ENCODE results near the gene SOX6. TPM values are rescaled to one million over a fixed set of nuclear protein-coding genes. Genes with fewer than 3 reads are reported as not detected.
A peak's percentile ranks its signal among the peaks of the same experiment; 100 is the strongest.

SOX6 gene
- total and polyA plus RNA-seq, 2 experiments from 2014 or later = 0.03 to 0.66 TPM

- Histone ChIP-seq H3K27me3 (ENCODE audit: insufficient read depth) (no peaks in the 10 kb centered on the region), H3K27ac (ENCODE audit: low read depth) (no peak overlapping the region), H3F3A (replicated peaks; ENCODE audit: low read depth) (no peaks in the 10 kb centered on the region), H3K4me1 (ENCODE audit: insufficient read depth) (no peaks in the 10 kb centered on the region), H4K20me1 (replicated peaks; ENCODE audit: insufficient read depth) (no peaks in the 10 kb centered on the region), H3K9me2 (ENCODE audit: insufficient read depth) (no peaks in the 10 kb centered on the region), H3K79me2 (replicated peaks; ENCODE audit: insufficient read depth) (no peaks in the 10 kb centered on the region), H2AFZ (no peak overlapping the region), H3K4me2 (no peak overlapping the region), H3K4me3 (no peak overlapping the region), H3K36me3 (ENCODE audit: insufficient read depth) (no peaks in the 10 kb centered on the region)
- H3K9me3 Mint-ChIP-seq = no peaks in the 10 kb centered on the region
- no peak overlapping the region for H3K4me3 Mint-ChIP-seq
- ATAC-seq (no peak), DNase-seq (ENCODE audit: low spot score) (no peak)
- TF ChIP-seq, protein P1, sequence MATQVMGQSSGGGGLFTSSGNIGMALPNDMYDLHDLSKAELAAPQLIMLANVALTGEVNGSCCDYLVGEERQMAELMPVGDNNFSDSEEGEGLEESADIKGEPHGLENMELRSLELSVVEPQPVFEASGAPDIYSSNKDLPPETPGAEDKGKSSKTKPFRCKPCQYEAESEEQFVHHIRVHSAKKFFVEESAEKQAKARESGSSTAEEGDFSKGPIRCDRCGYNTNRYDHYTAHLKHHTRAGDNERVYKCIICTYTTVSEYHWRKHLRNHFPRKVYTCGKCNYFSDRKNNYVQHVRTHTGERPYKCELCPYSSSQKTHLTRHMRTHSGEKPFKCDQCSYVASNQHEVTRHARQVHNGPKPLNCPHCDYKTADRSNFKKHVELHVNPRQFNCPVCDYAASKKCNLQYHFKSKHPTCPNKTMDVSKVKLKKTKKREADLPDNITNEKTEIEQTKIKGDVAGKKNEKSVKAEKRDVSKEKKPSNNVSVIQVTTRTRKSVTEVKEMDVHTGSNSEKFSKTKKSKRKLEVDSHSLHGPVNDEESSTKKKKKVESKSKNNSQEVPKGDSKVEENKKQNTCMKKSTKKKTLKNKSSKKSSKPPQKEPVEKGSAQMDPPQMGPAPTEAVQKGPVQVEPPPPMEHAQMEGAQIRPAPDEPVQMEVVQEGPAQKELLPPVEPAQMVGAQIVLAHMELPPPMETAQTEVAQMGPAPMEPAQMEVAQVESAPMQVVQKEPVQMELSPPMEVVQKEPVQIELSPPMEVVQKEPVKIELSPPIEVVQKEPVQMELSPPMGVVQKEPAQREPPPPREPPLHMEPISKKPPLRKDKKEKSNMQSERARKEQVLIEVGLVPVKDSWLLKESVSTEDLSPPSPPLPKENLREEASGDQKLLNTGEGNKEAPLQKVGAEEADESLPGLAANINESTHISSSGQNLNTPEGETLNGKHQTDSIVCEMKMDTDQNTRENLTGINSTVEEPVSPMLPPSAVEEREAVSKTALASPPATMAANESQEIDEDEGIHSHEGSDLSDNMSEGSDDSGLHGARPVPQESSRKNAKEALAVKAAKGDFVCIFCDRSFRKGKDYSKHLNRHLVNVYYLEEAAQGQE (IDR thresholded peaks at IDR 0.05; ENCODE audit: unreplicated experiment) = no peak
- TF ChIP-seq POLR2AphosphoS5 (IDR thresholded peaks at IDR 0.05; ENCODE audit: low read depth) (no peak), ZNF114 (CRISPR knock-in tag; IDR thresholded peaks at IDR 0.05) (no peak), NANOG (IDR thresholded peaks at IDR 0.05; ENCODE audit: borderline replicate concordance) (no peak)
- TF ChIP-seq, protein P2, sequence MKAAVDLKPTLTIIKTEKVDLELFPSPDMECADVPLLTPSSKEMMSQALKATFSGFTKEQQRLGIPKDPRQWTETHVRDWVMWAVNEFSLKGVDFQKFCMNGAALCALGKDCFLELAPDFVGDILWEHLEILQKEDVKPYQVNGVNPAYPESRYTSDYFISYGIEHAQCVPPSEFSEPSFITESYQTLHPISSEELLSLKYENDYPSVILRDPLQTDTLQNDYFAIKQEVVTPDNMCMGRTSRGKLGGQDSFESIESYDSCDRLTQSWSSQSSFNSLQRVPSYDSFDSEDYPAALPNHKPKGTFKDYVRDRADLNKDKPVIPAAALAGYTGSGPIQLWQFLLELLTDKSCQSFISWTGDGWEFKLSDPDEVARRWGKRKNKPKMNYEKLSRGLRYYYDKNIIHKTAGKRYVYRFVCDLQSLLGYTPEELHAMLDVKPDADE (IDR thresholded peaks at IDR 0.05) = no peak
- H3K27me3 Mint-ChIP-seq (ENCODE audit: insufficient read depth, low read depth, poor library complexity) = no peaks in the 10 kb centered on the region
- no peaks in the 10 kb centered on the region for H3K36me3 Mint-ChIP-seq (ENCODE audit: low read depth)
- peaks cover 11% of the 10 kb centered on the region; the same call in 2 of the 3 replicates for H3K4me1 Mint-ChIP-seq
- peak overlapping the region; percentile 74; the same call in 1 of the 2 replicates for H3K27ac Mint-ChIP-seq
Measured at GRCh38 chr11:16226245-16226644, 130.1 kb downstream of the SOX6 start.

DNA sequence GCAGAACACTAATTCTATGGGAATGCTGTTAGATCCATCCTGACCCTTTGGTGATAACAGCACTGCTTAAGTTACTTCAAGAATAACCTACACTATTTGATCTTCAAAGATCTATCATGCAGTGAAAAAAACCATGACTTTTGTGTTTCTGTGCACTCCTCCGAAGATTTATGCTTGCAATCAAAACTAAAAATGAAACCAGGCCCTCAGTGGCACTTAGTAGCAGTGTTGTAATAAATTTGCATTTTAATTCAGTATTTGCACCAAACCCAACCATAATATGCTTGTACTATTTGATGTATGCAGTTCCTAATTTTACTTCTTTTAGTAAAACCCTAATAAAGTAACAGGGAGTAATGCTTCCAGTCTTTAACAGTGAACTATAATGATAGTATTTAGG is 130.7 kb downstream of the SOX6 start:
- H4K20me1 ChIP-seq (replicated peaks; ENCODE audit: insufficient read depth) = no peaks in the 10 kb centered on the region
- H3K27ac ChIP-seq (ENCODE audit: low read depth) = no peak overlapping the region
- H3K27me3 Mint-ChIP-seq (ENCODE audit: insufficient read depth, low read depth, poor library complexity) = no peaks in the 10 kb centered on the region
- no peaks in the 10 kb centered on the region for H3K27me3 ChIP-seq (ENCODE audit: insufficient read depth)
- H3K9me2 ChIP-seq (ENCODE audit: insufficient read depth) = no peaks in the 10 kb centered on the region
- no peak overlapping the region for H3K27ac Mint-ChIP-seq
- no peak overlapping the region for H2AFZ ChIP-seq
- DNase-seq (ENCODE audit: low spot score) (no peak), ATAC-seq (no peak)
- no peaks in the 10 kb centered on the region for H3K79me2 ChIP-seq (replicated peaks; ENCODE audit: insufficient read depth)
- no peaks in the 10 kb centered on the region for H3K9me3 Mint-ChIP-seq
- H3K4me1 Mint-ChIP-seq = peaks cover 13% of the 10 kb centered on the region
- H3K4me3 ChIP-seq = no peak overlapping the region
- H3K4me1 ChIP-seq (ENCODE audit: insufficient read depth) = peaks cover 4% of the 10 kb centered on the region; the same call in 1 of the 2 replicates
- H3K36me3 Mint-ChIP-seq (ENCODE audit: low read depth) = no peaks in the 10 kb centered on the region
- H3K4me2 ChIP-seq = no peak overlapping the region
- H3F3A ChIP-seq (replicated peaks; ENCODE audit: low read depth) = no peaks in the 10 kb centered on the region
- no peaks in the 10 kb centered on the region for H3K36me3 ChIP-seq (ENCODE audit: insufficient read depth)
- H3K4me3 Mint-ChIP-seq = no peak overlapping the region
- no peak for TF ChIP-seq CREB1 (CRISPR knock-in tag; IDR thresholded peaks at IDR 0.05; ENCODE audit: low read depth)
- TF ChIP-seq JUNB (IDR thresholded peaks at IDR 0.05; ENCODE audit: unreplicated experiment) = no peak
- no peak for TF ChIP-seq NANOG (IDR thresholded peaks at IDR 0.05; ENCODE audit: borderline replicate concordance)
- TF ChIP-seq, protein P3, sequence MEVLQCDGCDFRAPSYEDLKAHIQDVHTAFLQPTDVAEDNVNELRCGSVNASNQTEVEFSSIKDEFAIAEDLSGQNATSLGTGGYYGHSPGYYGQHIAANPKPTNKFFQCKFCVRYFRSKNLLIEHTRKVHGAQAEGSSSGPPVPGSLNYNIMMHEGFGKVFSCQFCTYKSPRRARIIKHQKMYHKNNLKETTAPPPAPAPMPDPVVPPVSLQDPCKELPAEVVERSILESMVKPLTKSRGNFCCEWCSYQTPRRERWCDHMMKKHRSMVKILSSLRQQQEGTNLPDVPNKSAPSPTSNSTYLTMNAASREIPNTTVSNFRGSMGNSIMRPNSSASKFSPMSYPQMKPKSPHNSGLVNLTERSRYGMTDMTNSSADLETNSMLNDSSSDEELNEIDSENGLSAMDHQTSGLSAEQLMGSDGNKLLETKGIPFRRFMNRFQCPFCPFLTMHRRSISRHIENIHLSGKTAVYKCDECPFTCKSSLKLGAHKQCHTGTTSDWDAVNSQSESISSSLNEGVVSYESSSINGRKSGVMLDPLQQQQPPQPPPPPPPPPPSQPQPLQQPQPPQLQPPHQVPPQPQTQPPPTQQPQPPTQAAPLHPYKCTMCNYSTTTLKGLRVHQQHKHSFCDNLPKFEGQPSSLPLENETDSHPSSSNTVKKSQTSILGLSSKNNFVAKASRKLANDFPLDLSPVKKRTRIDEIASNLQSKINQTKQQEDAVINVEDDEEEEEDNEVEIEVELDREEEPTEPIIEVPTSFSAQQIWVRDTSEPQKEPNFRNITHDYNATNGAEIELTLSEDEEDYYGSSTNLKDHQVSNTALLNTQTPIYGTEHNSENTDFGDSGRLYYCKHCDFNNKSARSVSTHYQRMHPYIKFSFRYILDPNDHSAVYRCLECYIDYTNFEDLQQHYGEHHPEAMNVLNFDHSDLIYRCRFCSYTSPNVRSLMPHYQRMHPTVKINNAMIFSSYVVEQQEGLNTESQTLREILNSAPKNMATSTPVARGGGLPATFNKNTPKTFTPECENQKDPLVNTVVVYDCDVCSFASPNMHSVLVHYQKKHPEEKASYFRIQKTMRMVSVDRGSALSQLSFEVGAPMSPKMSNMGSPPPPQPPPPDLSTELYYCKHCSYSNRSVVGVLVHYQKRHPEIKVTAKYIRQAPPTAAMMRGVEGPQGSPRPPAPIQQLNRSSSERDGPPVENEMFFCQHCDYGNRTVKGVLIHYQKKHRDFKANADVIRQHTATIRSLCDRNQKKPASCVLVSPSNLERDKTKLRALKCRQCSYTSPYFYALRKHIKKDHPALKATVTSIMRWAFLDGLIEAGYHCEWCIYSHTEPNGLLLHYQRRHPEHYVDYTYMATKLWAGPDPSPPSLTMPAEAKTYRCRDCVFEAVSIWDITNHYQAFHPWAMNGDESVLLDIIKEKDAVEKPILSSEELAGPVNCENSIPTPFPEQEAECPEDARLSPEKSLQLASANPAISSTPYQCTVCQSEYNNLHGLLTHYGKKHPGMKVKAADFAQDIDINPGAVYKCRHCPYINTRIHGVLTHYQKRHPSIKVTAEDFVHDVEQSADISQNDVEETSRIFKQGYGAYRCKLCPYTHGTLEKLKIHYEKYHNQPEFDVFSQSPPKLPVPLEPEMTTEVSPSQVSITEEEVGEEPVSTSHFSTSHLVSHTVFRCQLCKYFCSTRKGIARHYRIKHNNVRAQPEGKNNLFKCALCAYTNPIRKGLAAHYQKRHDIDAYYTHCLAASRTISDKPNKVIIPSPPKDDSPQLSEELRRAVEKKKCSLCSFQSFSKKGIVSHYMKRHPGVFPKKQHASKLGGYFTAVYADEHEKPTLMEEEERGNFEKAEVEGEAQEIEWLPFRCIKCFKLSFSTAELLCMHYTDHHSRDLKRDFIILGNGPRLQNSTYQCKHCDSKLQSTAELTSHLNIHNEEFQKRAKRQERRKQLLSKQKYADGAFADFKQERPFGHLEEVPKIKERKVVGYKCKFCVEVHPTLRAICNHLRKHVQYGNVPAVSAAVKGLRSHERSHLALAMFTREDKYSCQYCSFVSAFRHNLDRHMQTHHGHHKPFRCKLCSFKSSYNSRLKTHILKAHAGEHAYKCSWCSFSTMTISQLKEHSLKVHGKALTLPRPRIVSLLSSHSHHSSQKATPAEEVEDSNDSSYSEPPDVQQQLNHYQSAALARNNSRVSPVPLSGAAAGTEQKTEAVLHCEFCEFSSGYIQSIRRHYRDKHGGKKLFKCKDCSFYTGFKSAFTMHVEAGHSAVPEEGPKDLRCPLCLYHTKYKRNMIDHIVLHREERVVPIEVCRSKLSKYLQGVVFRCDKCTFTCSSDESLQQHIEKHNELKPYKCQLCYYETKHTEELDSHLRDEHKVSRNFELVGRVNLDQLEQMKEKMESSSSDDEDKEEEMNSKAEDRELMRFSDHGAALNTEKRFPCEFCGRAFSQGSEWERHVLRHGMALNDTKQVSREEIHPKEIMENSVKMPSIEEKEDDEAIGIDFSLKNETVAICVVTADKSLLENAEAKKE (CRISPR knock-in tag; IDR thresholded peaks at IDR 0.05) = no peak
- no peak for TF ChIP-seq EZH2phosphoT487 (IDR thresholded peaks at IDR 0.05; ENCODE audit: unreplicated experiment)
- TF ChIP-seq, protein P2 (IDR thresholded peaks at IDR 0.05) = no peak

Data from GM23338 (cell line).